NCI-H1694 treated with DMSO at 0.1 percent for 48 hours (cell line): ENCODE measurements around the gene PCBP3.
"Not testable (repeated sequence)": the region's sequence is repeated elsewhere in the genome, so short reads cannot be mapped to it uniquely, and the experiment has no call there.

Source experiments
- DNase-seq: peaks from one replicate; lab custom pipeline; 2025; lab: John Stamatoyannopoulos, UW

Gene PCBP3

GRCh38 chr21:45635271-45636151 lies 8.0 kb upstream of the PCBP3 start:
- no peak for DNase-seq

- no peak for DNase-seq
Observed at GRCh38 chr21:45636459-45636858, 7.1 kb upstream of the PCBP3 start.

GRCh38 chr21:45636951-45637646 lies 6.4 kb upstream of the PCBP3 start:
- DNase-seq: no peak

GRCh38 chr21:45637883-45638282 lies 5.6 kb upstream of the PCBP3 start:
- DNase-seq: no peak

- no peak for DNase-seq
Observed at GRCh38 chr21:45638707-45639106, 4.8 kb upstream of the PCBP3 start.

GRCh38 chr21:45639206-45640000 lies 4.1 kb upstream of the PCBP3 start:
- no peak for DNase-seq

- DNase-seq: no peak
Observed at GRCh38 chr21:45640001-45640887, 3.3 kb upstream of the PCBP3 start.

GRCh38 chr21:45640888-45641479 lies 2.5 kb upstream of the PCBP3 start:
- no peak for DNase-seq

GRCh38 chr21:45641480-45642035 lies 2.0 kb upstream of the PCBP3 start:
- no peak for DNase-seq

GRCh38 chr21:45642122-45642813 lies 1.3 kb upstream of the PCBP3 start:
- no peak for DNase-seq

- DNase-seq: no peak
Observed at GRCh38 chr21:45644041-45644906, 749 bp downstream of the PCBP3 start.

- no peak for DNase-seq
Observed at GRCh38 chr21:45651921-45652320, 8.4 kb downstream of the PCBP3 start.

- no peak for DNase-seq
Observed at GRCh38 chr21:45655124-45655523, 11.6 kb downstream of the PCBP3 start.

GRCh38 chr21:45656114-45656513 lies 12.6 kb downstream of the PCBP3 start:
- DNase-seq: not testable (repeated sequence)

GRCh38 chr21:45661913-45662622 lies 18.5 kb downstream of the PCBP3 start:
- DNase-seq: not testable (repeated sequence)

- DNase-seq: not testable (repeated sequence)
Observed at GRCh38 chr21:45662623-45663245, 19.2 kb downstream of the PCBP3 start.

- DNase-seq: no peak
Observed at GRCh38 chr21:45669382-45669781, 25.9 kb downstream of the PCBP3 start.

- DNase-seq: no peak
Observed at GRCh38 chr21:45670731-45671130, 27.2 kb downstream of the PCBP3 start.
